GM18861 (cell line): Measurements from ENCODE around the gene WSCD2.

ENCODE experiments used
- ATAC-seq: cut with Tn5 transposase; IDR thresholded peaks from one replicate; pipeline ENCODE4 v1.9.1; 2021; ENCODE audit not compliant: unreplicated experiment

The WSCD2 gene

DNA sequence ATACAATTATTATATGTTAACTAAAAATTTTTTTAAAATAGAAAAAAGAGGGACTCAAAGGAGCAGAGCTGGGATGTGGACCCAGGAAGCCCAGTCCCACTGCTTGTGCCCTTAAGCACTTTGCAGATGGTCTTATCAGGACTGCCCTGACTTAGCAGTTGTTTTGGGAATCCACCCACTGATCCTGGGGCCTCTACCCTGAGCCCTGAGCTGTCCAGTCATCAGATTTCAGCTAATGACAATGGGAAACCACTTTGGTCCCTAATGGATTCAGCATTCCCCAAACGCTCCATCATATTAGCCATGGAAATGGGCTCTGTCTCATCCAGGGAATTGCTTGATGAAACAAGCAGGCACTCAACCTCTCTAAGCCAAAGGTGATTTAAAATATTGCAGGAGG is 22.5 kb upstream of the WSCD2 start:
- no peak for ATAC-seq

DNA sequence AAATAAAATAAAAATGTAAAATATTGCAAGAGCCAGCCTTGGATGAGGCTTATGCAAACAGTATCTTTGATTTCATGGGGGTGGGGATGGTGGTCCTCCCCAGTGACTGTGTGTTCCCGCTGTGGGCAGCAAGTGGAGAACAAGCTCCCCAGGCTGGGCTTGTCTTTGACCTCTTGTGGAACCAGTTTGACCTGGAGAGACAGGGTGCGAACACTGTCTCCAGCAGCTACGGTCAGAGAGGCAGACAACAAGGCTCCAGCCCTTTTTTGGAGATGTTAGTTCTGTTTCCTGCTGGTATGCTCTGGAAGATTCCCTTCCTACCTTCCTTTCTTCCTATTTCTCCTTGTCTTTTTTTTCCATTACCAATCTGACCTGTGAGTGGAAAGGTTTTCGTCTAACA is 21.8 kb upstream of the WSCD2 start:
- ATAC-seq: no peak

DNA sequence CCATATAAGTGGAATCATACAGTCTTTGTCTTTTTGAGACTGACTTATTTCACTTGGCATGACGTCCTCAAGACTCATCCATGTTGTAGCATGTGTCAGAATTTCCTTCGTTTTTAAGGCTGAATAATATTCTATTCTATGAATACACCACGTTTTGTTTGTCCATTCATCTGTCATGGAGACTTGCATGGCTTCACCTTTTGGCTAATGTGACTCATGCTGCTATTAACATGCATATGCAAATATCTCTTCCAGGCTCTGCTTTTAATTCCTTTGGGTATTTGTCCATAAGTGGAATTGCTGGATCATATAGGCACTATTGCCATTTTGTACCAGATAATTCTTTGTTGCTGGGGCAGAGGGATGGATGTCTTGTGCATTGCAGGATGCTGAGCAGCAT is 19.6 kb upstream of the WSCD2 start:
- no peak for ATAC-seq

DNA sequence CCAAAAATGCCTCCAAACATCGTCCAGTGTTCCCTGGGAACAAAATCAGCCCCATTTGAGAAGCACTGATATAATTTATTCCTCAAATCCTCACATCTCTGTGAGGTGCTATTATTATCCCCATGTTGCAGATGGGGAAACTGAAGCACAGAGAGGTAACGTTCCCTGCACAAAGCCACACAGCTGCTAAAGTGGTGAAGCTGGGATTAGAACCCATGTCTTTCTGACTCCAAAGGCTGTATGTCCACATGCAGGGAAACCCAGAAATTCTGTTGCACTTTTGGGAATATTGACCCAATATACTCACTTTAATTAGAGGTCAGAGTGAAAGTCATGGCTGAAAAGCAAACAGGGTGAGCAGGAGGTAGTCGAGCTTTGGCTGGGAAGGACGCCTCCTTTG is 19.1 kb upstream of the WSCD2 start:
- ATAC-seq: no peak

DNA sequence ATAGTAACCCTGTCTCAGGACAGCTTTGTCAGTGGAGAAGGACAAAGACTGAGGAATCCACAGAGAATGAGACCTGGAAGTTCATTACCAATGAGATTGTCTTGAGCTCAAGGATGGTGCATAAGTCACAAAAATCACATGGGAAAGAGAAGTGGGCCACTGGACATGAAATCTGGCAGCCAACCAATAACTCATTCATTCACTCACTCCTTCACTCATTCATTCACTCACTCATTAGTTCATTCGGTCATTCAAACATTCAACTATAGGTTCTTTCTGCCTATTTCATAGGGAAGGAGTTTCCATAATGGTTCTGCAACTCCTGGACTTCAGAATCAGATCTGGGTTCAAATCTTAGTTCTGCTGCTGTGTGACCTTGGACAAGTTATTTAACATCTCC is 18.2 kb upstream of the WSCD2 start:
- no peak for ATAC-seq

DNA sequence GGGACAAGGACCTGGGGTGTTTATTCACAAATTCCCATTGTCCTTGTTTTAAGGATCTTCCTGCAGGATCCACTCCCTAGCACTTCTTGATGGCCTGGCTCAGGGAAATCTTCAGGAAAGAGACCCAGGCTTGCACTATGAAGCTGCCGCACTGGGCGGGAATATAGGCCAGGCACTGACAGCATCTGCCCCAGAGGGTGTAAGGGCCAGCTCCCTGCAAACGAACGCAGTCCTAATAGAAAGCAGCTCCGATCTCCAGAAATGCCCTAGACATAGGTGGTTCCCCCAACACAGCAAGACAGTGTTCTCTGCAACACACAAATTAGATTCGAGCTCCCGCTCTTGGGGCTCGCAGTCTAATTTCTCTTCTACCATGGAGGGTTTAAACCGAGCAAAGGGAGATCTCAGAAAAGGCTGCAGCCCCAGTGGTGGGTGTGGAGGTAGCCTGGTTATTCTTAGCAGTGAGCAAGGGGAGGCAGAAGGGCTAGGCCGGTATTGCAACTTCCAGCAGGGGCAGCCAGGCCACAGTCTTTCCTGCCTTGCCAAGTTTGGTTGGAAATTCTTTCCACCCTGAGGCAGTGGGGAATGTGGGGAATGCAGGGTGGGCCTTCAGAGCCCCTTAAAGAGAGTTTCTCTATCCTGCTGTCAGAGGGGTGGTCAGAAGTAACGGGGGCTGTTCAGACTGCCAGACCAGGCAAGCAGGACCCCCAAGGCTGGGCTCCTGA is 16.1 kb upstream of the WSCD2 start:
- no peak for ATAC-seq

DNA sequence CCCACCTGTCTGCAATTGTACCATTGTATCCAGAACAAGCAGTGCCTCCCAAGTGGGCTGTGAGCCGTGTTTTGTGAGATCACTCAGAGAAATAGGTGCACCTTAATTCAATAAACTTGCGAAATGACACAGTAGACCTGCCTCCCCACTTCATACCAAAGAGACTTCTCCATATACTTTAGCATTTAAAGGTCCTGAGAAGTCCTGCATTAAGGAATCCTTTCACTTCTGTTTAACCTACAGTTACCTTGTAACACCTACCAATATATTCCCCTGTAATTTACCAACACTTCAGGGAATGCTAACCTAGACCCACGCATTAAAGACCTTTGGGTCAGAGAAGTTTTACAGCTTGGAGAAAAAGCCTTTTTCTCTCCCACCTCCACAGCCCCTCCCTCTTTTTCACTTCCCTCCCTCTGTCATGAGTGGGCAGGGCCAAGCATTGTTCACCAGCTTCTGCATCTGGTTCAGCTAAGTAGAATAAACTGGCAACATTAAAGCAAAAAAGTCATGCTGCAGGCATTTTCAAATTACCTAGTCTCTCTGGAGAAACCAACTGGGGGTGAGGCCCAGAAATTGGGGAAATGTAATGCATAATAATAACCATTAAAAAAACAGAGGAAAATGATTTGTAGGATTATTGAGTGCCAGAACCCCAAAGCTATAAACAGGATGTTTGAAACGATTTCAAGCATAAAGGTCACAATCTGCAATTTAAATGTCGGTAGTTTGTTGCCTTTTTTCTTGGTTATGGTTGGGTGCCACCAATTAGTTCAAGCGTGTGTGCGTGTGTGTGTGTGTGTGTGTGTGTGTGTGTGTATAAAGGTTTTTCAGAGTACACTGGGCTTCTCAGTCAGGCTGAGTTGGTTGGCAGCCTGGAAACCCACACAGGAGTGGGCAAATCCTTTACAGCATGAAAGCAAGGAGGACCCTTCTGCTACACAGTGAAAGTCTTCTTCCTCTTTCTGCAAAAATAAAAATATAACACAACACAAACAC is 13.7 kb upstream of the WSCD2 start:
- no peak for ATAC-seq

DNA sequence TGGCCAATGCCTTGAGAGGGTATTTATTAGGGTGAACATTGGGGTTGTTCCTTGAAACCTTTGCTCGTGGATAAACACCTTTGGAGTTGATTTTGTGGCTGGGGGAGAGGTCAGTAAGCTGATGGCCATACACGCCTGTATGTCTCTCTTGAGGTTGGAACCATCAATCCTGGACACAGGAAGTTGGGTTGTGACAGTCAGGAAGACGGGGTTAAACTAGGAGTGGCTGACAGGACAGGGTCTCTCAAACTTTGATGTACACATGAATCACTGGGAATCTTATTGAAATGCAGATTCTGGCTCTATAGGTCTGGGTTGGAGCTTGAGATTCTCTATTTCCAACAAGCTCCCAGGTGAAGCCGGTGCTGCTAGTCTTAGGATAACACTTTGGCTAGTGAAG is 12.8 kb upstream of the WSCD2 start:
- ATAC-seq: no peak

DNA sequence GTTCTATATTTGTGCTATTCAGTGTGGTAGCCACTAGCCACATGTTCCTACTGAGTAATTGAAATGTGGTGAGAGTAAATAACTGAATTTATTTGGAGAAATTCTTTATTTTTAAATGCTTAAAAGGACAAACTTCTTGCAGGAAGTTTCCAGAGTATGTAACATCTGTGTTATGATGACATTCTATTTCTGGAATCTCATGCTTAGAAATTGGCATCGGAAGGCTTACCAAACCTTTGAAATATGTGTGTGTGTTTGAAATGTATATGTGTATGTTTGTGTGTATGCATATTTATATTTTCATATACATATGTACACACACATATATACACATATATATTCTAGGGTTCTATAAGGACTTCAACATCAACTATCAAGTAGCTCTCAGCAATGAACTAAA is 12.4 kb upstream of the WSCD2 start:
- ATAC-seq: no peak

DNA sequence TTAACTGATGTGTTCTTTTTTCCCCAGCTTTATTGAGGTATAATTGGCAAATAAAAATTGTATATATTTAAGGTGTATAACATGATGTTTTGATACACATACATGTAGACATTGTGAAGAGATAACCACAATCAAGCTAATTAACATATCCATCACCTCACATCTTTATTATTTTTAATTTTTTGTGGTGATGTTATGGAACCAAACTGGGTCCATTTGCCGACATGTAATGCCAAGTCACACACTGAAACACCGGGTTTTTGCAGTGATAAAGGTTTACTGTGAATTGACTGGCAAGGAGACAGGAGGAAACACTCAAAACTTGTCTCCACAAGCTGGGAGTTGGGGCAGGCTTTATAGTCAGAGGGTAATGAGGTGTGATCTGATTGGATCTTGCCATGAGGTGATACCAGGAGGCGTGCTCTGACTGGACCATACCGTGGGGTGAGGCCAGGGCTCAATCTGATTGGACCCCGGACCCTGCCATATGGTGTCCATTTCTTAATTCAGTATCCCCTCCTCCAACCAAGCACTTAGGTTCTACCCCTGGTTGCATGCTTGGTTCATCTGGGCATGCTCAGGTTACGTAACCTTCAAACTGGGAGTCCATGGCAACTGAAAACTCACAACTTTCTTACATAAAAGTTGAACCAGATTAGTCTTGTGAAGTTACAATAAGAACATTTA is 11.8 kb upstream of the WSCD2 start:
- no peak for ATAC-seq

DNA sequence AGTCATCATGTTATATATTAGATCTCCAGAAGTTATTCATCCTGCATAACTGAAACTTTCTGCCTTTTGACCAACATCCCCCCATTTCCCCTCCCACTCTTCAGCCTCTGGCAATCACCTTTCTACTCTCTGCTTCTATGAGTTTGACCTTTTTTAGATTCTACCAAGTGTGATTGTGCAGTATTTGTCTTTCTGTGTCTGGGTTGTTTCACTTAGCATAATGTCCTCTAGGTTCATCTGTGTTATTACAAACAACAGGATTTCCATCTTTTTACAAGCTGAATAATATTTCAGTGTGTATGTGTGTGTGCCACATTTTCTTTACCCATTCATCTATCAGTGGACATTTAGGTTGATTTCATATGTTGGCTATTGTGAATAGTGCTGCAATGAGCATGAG is 11.2 kb upstream of the WSCD2 start:
- no peak for ATAC-seq

DNA sequence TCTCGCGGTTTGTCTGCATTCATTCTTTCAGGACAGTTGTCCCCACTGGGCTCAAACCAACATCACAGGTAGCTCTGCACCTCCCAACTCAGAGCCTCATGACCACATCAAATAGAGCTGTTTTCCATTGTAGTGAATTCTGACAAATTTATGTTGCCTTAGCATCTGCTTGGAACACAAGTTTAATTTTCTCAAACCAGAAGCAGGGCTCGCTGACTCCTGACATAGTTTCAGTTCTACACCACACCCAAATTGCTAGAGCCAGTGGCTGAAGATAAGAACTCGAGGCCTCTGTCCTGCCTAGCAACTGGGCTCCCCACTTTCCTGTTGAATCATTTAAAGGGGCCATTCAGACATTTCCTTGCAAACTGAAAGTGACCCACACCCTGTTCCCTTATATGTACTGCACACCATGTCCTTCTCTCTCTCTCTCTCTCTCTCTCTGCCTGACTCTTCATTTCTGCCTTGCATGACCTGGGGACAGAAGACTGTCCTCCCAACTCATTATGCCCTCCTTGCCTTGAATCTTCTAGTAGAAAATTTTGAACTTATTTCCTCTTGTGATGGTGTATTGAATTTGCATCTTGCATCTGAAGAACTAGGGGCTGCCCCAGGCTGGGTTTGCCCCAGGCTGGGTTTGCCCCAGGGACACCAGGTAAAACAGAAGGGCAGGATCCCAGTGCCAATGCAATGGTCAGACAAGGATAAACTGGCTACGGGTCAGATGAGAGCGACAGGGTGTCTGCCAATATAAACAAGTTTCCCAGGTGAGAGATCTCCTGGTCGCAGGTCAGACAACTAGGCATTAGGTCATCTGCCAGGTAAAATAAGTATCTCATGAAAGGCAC is 9.7 kb upstream of the WSCD2 start:
- ATAC-seq: no peak

DNA sequence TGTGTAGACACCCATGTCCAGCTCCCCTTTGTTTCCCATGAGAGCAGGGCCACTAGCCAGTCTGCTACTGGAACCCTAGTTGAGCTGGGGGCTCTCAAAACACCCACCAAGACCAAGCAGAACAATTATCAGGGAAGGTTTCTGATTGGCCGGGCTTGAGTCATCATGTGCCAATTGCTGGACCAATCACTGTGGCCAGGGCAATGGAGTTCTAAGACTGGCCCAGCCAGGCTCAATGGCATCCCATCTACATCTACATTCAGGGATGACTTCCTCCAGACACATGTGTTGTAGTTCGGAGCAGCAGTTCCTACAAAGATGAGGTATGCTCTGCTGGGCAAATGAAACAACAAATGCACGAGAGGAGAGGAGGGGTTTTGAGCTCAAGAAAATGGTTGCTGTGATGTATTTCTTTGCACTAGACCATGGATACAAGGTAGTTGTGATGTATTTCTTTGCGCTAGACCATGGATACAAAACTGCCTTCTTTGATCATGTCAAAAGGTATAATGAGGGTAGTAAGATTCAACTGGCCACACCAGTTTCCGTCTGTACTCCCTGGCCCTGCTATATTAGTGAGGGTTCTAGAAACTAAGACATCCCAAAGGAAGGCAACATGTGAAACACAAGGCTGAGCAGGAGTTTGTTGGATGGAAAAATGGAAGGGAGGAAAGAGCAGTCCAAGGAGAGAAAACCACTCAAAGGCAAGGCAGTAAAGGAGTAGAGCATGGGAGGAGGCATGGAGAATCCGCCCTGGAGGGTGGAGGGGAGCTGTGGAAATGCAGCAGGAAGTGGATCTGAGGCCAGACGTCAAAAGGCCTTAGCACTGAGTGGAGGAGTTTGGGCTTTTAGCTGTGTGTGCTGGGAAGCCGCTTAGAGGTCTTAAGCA is 8.9 kb upstream of the WSCD2 start:
- no peak for ATAC-seq

DNA sequence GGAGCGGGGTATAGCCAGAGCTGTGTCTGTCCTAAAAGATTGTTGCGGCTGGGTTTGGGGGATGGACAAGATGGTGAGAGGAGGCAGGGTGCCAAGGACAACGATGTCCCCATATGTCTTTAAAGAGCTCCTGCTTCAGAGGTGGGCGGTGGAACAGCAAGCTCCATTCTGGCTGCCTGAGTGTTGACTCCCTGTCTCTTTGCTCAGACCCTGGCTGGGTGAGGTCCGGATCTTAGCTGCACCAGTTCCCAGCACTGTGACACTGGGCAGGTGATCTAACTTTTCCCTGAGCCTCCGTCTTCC is 8.3 kb upstream of the WSCD2 start:
- no peak for ATAC-seq

DNA sequence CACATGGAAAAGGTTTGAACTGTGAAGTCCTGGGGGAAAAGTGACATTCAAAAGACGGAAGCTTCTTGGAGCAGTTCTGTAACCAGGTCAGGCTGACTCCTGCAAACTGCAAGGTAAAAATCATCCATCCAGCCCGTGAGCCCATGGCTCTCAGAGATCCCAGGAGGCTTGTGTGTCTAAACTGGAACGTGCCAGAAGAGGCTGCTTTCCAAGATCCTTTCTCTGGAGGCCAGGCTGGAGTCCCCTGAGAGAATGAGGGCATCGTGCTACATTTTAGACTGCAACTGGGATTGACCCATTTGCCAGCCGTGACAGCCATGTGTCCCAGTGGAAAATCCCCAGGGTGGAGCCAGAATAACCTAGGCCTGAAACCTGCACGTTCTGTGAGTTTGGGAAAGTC is 7.8 kb upstream of the WSCD2 start:
- no peak for ATAC-seq

DNA sequence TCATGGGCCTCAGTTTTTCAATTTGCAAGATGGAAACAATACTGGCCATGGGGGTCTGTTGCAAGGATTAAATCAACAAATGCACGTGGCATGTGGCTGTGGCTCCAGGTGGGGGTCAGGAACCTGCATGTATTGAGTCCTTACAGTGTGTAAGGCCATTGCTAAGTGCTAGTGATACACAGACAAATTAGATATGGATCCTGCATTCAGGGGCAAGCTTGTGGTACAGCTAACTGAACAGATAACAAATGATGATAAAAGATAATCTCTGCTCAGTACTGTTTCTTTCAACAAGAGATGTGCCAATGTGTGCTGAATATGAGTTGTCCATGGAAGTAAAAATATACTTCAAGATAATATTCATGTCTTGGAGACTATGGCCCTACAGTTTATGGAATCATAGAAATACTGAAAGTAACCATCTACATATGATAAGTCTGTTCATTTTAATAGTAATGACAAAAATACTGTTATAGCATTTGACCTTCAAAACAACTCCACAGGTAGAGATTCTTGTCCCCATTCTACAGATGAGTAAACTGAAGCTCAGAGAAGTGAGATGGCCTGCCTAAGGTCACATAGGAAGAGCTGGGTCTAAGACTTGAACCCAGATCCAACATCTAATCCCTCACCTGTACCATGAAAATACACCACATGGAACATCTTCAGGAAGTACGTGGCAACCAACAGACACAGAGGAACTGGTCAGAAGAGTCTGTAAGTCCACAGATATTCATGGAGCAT is 7.2 kb upstream of the WSCD2 start:
- ATAC-seq: no peak

DNA sequence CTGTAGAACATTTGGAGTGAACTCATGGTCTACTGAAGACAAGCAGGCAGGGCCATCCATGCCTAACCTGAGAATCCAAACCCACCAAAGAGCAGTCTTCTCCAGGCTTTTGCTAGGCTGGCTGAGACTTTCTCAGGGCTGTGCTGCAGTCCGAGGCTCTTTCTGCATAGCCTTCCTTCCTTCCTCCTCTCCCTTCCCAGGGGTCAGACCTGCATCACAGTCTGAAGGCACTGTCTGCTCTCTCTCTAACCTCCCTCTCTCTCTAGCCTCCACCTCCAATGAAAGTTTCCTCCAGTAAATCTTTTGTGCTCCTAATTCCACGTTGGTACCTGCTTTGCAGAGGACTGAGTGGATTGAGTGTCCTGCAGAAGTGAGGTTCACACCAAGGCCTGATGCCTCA is 6.4 kb upstream of the WSCD2 start:
- ATAC-seq: no peak

DNA sequence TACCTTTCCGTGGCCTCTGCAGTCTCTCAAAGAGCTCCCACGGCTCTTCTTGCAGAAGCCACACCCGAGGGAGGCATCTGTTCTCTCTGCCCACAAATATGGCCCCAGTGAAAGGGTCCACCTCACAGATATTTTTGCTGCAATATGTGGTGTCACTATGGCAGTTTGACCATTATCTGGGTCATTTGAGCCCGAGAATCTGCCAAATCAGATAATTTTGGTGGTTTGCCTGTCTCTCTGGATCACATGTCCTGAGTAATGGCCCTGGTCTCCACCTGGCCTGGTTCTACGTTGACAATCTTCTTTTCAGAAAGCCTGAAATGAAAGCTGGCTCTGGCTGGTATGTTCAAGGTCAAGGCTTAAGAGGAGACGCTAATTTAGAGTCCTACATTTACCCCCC is 5.7 kb upstream of the WSCD2 start:
- ATAC-seq: no peak

DNA sequence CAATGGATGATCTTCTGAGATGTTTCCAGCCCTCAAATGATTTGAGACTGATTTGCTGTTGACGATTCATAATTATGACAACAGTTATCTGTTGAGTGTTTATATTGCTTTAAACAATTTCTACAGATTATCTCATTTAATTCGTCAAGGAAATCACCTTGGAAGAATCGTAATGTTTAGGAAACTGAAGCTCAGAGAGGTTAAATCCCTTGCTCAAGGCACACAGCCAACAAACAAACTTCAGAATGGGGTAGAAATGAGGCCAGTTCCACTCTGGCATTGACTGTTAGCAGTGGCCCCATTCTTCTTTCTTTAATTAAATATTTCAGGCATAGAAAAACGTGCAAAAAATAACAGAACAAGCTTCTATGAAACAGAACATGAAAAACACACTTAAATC is 4.0 kb upstream of the WSCD2 start:
- no peak for ATAC-seq
